Fibroblast of mammary gland (primary cell): ENCODE measurements around the gene USP37.

Experiments
- DNase-seq: peaks from one replicate; pipeline ENCODE4 v3.0.0-alpha.2; 2010; ENCODE audit warnings: low read depth
- H3K4me3 ChIP-seq: 2 replicates; pipeline ENCODE4 v1.5.1; 2011; ENCODE audit warnings: low read depth, mild to moderate bottlenecking, low read length, moderate library complexity; ENCODE audit not compliant: control insufficient read depth
- TF ChIP-seq, protein P1 (sequence below): conservative IDR thresholded peaks from 2 replicates; pipeline ENCODE4 v1.5.1; 2011; ENCODE audit warnings: low read depth, low read length, inconsistent platforms; ENCODE audit not compliant: control insufficient read depth, insufficient read depth

USP37 gene, protein sequence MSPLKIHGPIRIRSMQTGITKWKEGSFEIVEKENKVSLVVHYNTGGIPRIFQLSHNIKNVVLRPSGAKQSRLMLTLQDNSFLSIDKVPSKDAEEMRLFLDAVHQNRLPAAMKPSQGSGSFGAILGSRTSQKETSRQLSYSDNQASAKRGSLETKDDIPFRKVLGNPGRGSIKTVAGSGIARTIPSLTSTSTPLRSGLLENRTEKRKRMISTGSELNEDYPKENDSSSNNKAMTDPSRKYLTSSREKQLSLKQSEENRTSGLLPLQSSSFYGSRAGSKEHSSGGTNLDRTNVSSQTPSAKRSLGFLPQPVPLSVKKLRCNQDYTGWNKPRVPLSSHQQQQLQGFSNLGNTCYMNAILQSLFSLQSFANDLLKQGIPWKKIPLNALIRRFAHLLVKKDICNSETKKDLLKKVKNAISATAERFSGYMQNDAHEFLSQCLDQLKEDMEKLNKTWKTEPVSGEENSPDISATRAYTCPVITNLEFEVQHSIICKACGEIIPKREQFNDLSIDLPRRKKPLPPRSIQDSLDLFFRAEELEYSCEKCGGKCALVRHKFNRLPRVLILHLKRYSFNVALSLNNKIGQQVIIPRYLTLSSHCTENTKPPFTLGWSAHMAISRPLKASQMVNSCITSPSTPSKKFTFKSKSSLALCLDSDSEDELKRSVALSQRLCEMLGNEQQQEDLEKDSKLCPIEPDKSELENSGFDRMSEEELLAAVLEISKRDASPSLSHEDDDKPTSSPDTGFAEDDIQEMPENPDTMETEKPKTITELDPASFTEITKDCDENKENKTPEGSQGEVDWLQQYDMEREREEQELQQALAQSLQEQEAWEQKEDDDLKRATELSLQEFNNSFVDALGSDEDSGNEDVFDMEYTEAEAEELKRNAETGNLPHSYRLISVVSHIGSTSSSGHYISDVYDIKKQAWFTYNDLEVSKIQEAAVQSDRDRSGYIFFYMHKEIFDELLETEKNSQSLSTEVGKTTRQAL

DNA sequence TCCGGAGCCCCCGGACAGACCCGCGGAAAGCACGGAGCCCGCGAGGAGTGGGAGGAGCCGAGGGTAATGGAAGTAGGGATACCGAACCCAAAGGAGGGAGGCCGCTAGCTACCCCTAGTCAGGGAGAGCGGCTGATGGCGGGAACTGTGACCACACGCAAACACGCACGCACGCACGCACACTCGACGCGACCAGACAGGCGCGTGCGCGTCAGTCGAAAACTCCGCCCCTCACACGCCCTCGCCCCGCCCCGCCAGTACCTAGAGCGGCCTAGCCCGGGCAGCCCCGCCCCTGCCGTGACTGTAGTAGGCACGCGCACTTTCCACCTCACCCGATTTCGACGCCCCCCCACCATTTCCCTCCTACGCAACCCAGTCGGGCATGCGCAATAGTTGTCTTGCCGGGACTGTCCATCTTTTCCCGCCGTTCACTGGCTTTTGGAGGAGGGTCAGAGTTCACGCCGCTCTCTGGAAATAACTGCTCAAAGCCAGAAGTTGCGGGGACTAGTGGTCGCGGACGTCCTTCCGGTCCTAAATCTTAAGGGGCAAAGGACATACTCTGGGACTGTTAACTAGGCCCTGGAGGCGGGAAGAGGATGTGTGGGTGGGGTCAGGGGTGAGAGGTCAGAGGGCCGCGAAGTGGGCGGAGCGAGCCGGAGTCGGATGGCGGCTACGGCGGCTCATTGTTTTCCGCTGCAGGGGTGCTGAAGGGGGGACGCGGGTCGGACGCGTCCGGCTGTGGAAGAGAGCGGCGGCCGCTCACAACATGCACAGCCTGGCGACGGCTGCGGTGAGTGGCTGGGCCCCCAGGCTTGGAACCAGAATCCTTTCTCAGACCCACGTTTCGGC is at the start of gene USP37, which contains the start of gene CNOT9:
USP37 (minus strand) TSS at position 162 of the 848 bp plus-strand sequence. CDS start 9,698 bp downstream, outside the sequence.
CNOT9 (plus strand) TSS at position 650 of the 848 bp plus-strand sequence; CDS start at position 766, 116 bp downstream.
- TF ChIP-seq, protein P1, sequence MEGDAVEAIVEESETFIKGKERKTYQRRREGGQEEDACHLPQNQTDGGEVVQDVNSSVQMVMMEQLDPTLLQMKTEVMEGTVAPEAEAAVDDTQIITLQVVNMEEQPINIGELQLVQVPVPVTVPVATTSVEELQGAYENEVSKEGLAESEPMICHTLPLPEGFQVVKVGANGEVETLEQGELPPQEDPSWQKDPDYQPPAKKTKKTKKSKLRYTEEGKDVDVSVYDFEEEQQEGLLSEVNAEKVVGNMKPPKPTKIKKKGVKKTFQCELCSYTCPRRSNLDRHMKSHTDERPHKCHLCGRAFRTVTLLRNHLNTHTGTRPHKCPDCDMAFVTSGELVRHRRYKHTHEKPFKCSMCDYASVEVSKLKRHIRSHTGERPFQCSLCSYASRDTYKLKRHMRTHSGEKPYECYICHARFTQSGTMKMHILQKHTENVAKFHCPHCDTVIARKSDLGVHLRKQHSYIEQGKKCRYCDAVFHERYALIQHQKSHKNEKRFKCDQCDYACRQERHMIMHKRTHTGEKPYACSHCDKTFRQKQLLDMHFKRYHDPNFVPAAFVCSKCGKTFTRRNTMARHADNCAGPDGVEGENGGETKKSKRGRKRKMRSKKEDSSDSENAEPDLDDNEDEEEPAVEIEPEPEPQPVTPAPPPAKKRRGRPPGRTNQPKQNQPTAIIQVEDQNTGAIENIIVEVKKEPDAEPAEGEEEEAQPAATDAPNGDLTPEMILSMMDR, result no peak
- H3K4me3 ChIP-seq, result peak within 1 kb of the TSS; percentile 83
- DNase-seq, result peak; percentile 97

DNA sequence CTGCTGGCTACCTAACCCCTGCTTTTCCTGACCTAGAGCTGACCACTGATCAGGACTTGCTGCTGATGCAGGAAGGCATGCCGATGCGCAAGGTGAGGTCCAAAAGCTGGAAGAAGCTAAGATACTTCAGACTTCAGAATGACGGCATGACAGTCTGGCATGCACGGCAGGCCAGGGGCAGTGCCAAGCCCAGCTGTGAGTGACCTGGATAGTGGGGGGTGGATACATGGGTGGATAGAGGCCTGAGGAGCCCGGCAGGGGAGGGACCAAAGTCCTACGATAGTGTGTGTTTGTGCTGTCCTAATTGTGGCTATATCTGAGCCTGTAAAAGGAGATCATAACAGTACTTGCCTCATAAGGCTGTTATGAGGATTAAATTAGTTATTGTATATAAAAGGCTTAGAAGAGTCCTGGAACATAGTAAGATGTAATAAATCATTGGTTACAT is 47.7 kb upstream of the USP37 start:
- TF ChIP-seq, protein P1, result no peak
- DNase-seq, result no peak
- no peak overlapping the region for H3K4me3 ChIP-seq

DNA sequence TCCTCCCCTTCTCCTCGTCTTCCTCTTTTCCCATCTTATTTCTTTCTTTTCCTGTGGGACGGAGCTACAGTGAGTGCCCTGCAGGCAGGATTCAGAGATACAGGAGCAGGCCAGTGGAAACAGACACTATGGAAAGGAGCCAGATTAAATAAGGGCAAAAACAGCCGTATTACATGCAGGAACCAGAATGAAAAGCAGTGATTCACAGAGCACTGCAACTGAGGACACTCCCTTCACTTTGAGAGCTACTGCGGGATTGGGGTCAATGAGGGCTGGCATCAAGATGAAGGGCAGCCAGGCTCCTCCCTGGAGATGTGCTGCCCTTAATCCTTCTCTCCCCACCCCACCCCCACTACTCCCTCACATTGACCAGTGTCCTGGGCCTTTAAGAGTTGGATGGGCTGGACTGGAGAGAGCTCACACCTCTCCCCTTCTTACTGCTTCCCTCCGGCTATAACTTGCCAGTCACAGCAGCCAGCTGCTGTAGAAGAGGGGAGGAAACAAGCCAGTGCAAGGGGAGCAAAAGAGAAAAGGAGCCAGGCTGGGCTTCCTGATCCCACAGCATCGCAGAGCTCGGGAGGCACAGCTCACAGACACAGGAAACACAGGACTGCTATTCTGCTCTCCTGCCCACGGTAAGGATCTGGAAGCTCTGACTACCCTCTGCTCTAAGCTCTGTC is 39.4 kb upstream of the USP37 start, which contains the start of gene PLCD4:
PLCD4 (plus strand) TSS at position 464 of the 680 bp plus-strand sequence. CDS start 7,841 bp downstream, outside the sequence.
- peak; percentile 85 for DNase-seq
- TF ChIP-seq, protein P1, result peak; percentile 22
- peak within 1 kb of the TSS; percentile 38 for H3K4me3 ChIP-seq

DNA sequence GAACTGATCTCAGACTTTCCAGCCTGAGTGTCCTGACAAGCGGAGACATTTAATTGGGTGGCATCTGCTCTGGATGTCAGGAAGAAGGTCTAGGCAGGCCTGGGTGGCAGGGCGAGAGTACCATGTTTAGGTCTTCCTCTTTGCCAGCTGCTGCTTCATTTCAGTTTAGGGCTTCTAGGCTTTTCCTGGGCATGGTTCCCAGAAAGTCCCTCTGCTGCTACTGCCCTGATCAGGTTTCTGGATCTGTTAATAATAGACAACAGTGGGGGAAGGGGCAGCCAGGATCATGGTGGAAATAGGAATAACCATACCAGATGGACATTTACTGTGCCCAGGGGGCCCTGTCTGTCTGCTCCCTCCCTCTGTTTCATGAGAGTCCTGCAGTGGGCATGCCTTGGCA is 37.3 kb upstream of the USP37 start:
- no peak overlapping the region for H3K4me3 ChIP-seq
- peak; percentile 63 for DNase-seq
- TF ChIP-seq, protein P1, result no peak

DNA sequence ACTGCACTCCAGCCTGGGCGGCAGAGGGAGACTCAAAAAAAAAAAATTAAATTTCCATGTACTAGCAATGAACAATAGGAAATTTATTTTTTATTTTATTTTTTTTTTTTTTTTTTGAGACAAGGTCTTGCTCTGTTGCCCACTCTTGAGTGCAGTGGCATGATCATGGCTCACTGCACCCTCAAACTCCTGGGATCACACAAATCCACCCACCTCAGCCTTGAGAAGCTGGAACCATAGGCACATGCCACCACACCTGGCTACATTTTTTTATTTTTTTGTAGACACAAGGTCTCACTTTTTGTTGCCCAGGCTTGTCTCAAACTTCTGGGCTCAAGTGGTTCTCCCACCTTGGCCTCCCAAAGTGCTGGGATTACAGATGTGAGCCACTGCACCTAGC is 17.4 kb upstream of the USP37 start:
- DNase-seq, result no peak
- H3K4me3 ChIP-seq, result no peak overlapping the region
- TF ChIP-seq, protein P1, result no peak
